Natural killer cell (primary cell): ENCODE data around the gene DRGX. TPM values are rescaled to one million over a fixed set of nuclear protein-coding genes. Genes with fewer than 3 reads are reported as not detected.
A peak's percentile ranks its signal among the peaks of the same experiment; 100 is the strongest.

Source experiments
- ATAC-seq, 3 donors: fragments of 150-1000 bp in 2 of 3; fragments of 200-7000 bp in 1 of 3; cut with Tn5 transposase; 1 replicate in 1 of 3; 2 replicates in 2 of 3; pipeline ENCODE4 v1.10.0; 2021; ENCODE audit warnings: mild to moderate bottlenecking in 2 of 3, moderate library complexity in 2 of 3
- DNase-seq, 2 donors: peaks; one replicate each; pipeline versions ENCODE4 v3.0.0 to v3.0.0-alpha.2; 2013 to 2021; ENCODE audit warnings: mixed read lengths in 1 of 2
- H3K27ac ChIP-seq: one replicate; pipeline ENCODE4 v1.5.1; 2013; ENCODE audit warnings: mild to moderate bottlenecking, low read length
- H3K27me3 ChIP-seq: one replicate; pipeline ENCODE4 v1.6.1; 2013; ENCODE audit warnings: low read length; ENCODE audit not compliant: control insufficient read depth, insufficient read depth
- H3K36me3 ChIP-seq: one replicate; pipeline ENCODE4 v1.6.1; 2013; ENCODE audit warnings: low read length; ENCODE audit not compliant: control insufficient read depth, insufficient read depth
- H3K4me1 ChIP-seq: one replicate; pipeline ENCODE4 v1.6.1; 2013; ENCODE audit warnings: low read length; ENCODE audit not compliant: control insufficient read depth, insufficient read depth
- H3K4me3 ChIP-seq: one replicate; pipeline ENCODE4 v1.5.1; 2013; ENCODE audit warnings: low read length
- H3K9me3 ChIP-seq: one replicate; pipeline ENCODE4 v1.6.1; 2013; ENCODE audit warnings: low read length; ENCODE audit not compliant: control insufficient read depth, insufficient read depth
- H3K27ac Mint-ChIP-seq, 2 donors: one replicate each; pipeline ENCODE4 v1.8.0; 2022; ENCODE audit warnings: mild to moderate bottlenecking in 2 of 2, mixed read lengths in 2 of 2, moderate library complexity in 1 of 2
- H3K27me3 Mint-ChIP-seq, 2 donors: one replicate each; pipeline ENCODE4 v1.8.0; 2022; ENCODE audit warnings: low read depth in 2 of 2, mixed read lengths in 2 of 2
- H3K36me3 Mint-ChIP-seq: one replicate; pipeline ENCODE4 v1.8.0; 2022; ENCODE audit warnings: mixed read lengths
- H3K4me1 Mint-ChIP-seq, 2 donors: one replicate each; pipeline ENCODE4 v1.8.0; 2022; ENCODE audit warnings: mixed read lengths in 2 of 2
- H3K4me3 Mint-ChIP-seq: one replicate; pipeline ENCODE4 v1.8.0; 2022; ENCODE audit warnings: mild to moderate bottlenecking, moderate library complexity, mixed read lengths
- H3K9me3 Mint-ChIP-seq, 2 donors: one replicate each; pipeline ENCODE4 v1.8.0; 2022; ENCODE audit warnings: mixed read lengths in 2 of 2
- WGBS: methylation state at CpG from one replicate; pipeline ENCODE4 v1.1.7; 2013; ENCODE audit warnings: missing lambda C conversion rate; ENCODE audit not compliant: insufficient coverage; 5-methylcytosine and 5-hydroxymethylcytosine counted together
- intact Hi-C: fragments of 100-400 bp; cut with micrococcal nuclease; formaldehyde crosslinking; loops from one replicate; pipeline ENCODE4 v1.14.2; 2022
- total RNA-seq, 4 donors: library from RNA; stranded (reverse); fragments of 120-200 nt in 1 of 4; gene quantifications; one replicate each; pipeline versions ENCODE4 v1.2.3 to v1.2.4, GENCODE V29; 2013 to 2022
- TF ChIP-seq, protein P1 (sequence below): fragments of 200-600 bp; IDR thresholded peaks from one replicate; pipeline ENCODE4 v1.8.0; 2022; ENCODE audit warnings: antibody characterized with exemption

DRGX gene
- total RNA-seq, 3 donors from 2014 or later (not counting 1 experiment from before 2014, with no cell fraction given), result not detected

DNA sequence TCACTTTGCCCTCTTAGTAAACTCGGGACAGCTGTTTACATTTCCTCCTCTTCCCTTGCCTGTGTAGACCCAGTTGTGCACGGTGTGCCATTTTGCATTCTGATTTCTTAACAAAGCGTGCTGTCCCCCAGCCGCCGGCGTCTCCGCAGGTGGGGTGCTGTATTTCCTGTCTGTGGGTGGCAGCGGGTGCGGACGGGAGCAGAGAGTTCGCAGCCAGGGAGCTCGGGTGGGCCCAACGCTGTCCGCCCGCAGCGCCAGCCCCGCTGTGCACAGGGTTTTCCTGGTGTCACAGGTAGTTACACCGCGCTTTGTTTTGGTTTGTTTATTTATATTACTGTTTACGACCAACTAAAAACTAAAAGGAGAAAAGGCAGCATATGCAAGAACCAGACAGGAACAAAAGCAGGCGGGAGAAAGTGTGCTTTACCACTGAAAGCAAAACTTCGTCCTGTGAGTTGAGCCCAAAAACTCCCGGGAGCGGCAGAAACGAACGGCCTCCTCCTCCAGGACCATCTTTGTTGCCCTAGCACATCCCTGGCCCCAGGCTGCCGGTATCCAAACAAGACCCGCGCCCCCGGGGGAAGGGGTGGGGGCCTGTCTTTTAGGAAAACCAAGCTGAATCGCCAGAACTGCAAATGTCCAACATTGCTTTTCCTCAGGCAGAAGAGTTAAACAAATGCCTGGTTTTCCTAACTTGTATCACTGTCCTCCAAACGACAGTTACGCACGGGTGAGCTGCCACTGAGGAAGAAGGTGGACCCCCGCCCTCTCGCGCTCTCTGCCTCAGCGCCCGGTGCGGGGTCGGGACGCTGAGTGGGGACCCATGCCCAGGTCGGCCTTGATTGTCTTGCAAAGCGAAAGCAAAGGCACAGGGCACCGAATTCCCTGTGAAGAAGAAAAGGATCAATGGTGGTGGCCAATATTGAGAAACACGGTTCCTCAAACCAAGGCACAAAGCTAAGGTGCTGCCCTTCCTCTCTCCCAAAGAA is 45.9 kb upstream of the DRGX start:
- Mint-ChIP-seq H3K36me3 (no peaks in the 10 kb centered on the region), H3K4me1 (peaks cover 25 to 27% of the 10 kb centered on the region in 2 donors), H3K27me3 (peaks cover 0 to 2% of the 10 kb centered on the region in 2 donors), H3K27ac (peak overlapping the region; percentile 52 to 60), H3K4me3 (peak overlapping the region; percentile 85), H3K9me3 (no peaks in the 10 kb centered on the region)
- TF ChIP-seq, protein P1, sequence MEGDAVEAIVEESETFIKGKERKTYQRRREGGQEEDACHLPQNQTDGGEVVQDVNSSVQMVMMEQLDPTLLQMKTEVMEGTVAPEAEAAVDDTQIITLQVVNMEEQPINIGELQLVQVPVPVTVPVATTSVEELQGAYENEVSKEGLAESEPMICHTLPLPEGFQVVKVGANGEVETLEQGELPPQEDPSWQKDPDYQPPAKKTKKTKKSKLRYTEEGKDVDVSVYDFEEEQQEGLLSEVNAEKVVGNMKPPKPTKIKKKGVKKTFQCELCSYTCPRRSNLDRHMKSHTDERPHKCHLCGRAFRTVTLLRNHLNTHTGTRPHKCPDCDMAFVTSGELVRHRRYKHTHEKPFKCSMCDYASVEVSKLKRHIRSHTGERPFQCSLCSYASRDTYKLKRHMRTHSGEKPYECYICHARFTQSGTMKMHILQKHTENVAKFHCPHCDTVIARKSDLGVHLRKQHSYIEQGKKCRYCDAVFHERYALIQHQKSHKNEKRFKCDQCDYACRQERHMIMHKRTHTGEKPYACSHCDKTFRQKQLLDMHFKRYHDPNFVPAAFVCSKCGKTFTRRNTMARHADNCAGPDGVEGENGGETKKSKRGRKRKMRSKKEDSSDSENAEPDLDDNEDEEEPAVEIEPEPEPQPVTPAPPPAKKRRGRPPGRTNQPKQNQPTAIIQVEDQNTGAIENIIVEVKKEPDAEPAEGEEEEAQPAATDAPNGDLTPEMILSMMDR, result no peak
- H3K9me3 ChIP-seq, result no peaks in the 10 kb centered on the region
- ATAC-seq (peak; percentile 56 to 87 (median 75)), DNase-seq (peak in 1 of 2 donors; percentile 35)
- no peaks in the 10 kb centered on the region for H3K36me3 ChIP-seq
- peaks cover 19% of the 10 kb centered on the region for H3K4me1 ChIP-seq
- peak overlapping the region; percentile 19 for H3K4me3 ChIP-seq
- no peaks in the 10 kb centered on the region for H3K27me3 ChIP-seq
- 47% methylated on average over 46 of the region's 46 CpGs for WGBS
- peak overlapping the region; percentile 16 for H3K27ac ChIP-seq
- intact Hi-C loops, result no loop called here

DNA sequence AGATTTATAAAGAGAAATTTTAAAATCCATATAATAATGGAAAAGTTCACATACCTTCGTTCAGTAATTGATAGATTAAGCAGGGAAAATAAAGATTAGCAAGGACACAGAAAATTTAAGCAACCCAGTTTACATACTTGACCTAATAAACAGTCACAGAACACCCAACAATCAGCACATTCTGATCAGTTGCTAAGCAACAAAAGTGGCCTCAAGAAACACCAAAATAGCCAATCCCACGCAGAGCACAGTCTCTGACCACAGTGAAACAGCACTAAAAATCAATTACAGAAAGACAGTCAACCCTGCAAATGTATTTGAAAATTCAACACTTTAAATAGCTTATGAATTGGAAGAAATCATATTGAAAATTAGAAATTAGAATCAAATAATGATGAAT is 39.3 kb upstream of the DRGX start:
- H3K4me1 ChIP-seq, result no peaks in the 10 kb centered on the region
- no peak overlapping the region for H3K27ac ChIP-seq
- Mint-ChIP-seq H3K27ac (no peak overlapping the region), H3K27me3 (peaks cover 0 to 18% of the 10 kb centered on the region in 2 donors), H3K9me3 (no peaks in the 10 kb centered on the region), H3K4me3 (no peak overlapping the region), H3K4me1 (peaks cover under 1% of the 10 kb centered on the region in 2 donors), H3K36me3 (no peaks in the 10 kb centered on the region)
- WGBS, result 90% methylated on average over 1 of the region's 2 CpGs
- DNase-seq (no peak), ATAC-seq (no peak)
- TF ChIP-seq, protein P1, result no peak
- H3K9me3 ChIP-seq, result no peaks in the 10 kb centered on the region
- H3K27me3 ChIP-seq, result no peaks in the 10 kb centered on the region
- intact Hi-C loops, result no loop called here
- no peaks in the 10 kb centered on the region for H3K36me3 ChIP-seq
- H3K4me3 ChIP-seq, result no peak overlapping the region

DNA sequence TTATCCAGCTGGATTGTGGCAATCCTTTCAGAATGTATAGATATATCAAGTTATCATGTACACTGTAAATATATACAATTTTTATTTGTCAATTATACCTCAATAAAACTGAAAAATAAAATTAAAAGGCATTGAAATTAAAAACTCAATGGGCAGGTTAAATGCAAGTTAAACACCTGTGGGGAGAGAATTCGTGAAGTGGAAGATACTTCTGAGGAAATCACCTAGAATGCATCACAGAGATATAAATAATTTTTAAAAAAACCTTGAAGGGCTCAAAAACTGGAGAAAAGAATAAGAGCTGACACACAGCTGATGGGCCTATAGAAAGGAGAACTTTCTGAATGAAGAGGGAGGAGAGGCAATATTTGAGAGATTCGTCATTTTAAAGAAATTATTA is 37.2 kb upstream of the DRGX start:
- H3K27ac ChIP-seq, result no peak overlapping the region
- intact Hi-C loops, result no loop called here
- Mint-ChIP-seq H3K36me3 (no peaks in the 10 kb centered on the region), H3K27me3 (peaks cover 0 to 22% of the 10 kb centered on the region in 2 donors), H3K4me3 (no peak overlapping the region), H3K4me1 (no peaks in the 10 kb centered on the region), H3K9me3 (peaks cover 0 to 3% of the 10 kb centered on the region in 2 donors), H3K27ac (no peak overlapping the region)
- TF ChIP-seq, protein P1, result no peak
- H3K27me3 ChIP-seq, result no peaks in the 10 kb centered on the region
- no peaks in the 10 kb centered on the region for H3K9me3 ChIP-seq
- no CpG with 5 or more reads among the region's 2 CpGs for WGBS
- H3K4me3 ChIP-seq, result no peak overlapping the region
- no peaks in the 10 kb centered on the region for H3K4me1 ChIP-seq
- DNase-seq, result no peak
- ATAC-seq, result no peak
- H3K36me3 ChIP-seq, result no peaks in the 10 kb centered on the region
